Measurements from ENCODE around the gene RPL35. TPM values are rescaled to one million over a fixed set of nuclear protein-coding genes. Genes with fewer than 3 reads are reported as not detected.

RPL35 gene
- total RNA-seq, 1 experiment from 2014 or later = 1,637 TPM

- no TSS peak for BruUV-seq (replicated peaks)
- ChIA-PET POLR2A (ENCODE audit: low non-redundant PET) (no interaction called here), CTCF (no interaction called here)
- no peak overlapping the region for H3K4me3 ChIP-seq (ENCODE audit: low read depth, low read length, poor library complexity, severe bottlenecking)
- no peaks in the 10 kb centered on the region for H3K36me3 ChIP-seq (ENCODE audit: insufficient read depth, low read length, poor library complexity, severe bottlenecking)
- no peaks in the 10 kb centered on the region for H3K9me3 ChIP-seq (ENCODE audit: low read depth, low read length, poor library complexity, severe bottlenecking)
- H3K27ac ChIP-seq (ENCODE audit: low read depth, low read length, poor library complexity, severe bottlenecking) = no peak overlapping the region
- TF ChIP-seq EZH2 (IDR thresholded peaks at IDR 0.05; ENCODE audit: borderline replicate concordance, low read depth, low read length, poor library complexity, severe bottlenecking) = no peak
- TF ChIP-seq, protein P1, sequence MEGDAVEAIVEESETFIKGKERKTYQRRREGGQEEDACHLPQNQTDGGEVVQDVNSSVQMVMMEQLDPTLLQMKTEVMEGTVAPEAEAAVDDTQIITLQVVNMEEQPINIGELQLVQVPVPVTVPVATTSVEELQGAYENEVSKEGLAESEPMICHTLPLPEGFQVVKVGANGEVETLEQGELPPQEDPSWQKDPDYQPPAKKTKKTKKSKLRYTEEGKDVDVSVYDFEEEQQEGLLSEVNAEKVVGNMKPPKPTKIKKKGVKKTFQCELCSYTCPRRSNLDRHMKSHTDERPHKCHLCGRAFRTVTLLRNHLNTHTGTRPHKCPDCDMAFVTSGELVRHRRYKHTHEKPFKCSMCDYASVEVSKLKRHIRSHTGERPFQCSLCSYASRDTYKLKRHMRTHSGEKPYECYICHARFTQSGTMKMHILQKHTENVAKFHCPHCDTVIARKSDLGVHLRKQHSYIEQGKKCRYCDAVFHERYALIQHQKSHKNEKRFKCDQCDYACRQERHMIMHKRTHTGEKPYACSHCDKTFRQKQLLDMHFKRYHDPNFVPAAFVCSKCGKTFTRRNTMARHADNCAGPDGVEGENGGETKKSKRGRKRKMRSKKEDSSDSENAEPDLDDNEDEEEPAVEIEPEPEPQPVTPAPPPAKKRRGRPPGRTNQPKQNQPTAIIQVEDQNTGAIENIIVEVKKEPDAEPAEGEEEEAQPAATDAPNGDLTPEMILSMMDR (conservative IDR thresholded peaks at IDR 0.05; ENCODE audit: low read depth, low read length) = no peak
- peaks cover 5% of the 10 kb centered on the region for H3K4me1 ChIP-seq (ENCODE audit: insufficient read depth, low read length, poor library complexity, severe bottlenecking)
- intact Hi-C loops (cut with micrococcal nuclease; ENCODE audit: unreplicated experiment) = no loop called here
- no peaks in the 10 kb centered on the region for H3K27me3 ChIP-seq (replicated peaks; ENCODE audit: insufficient read depth, low read depth, low read length, poor library complexity)
- DNase-seq (ENCODE audit: low spot score) = no peak
Measured at GRCh38 chr9:124809741-124810500, 51.8 kb downstream of the RPL35 start.

DNA sequence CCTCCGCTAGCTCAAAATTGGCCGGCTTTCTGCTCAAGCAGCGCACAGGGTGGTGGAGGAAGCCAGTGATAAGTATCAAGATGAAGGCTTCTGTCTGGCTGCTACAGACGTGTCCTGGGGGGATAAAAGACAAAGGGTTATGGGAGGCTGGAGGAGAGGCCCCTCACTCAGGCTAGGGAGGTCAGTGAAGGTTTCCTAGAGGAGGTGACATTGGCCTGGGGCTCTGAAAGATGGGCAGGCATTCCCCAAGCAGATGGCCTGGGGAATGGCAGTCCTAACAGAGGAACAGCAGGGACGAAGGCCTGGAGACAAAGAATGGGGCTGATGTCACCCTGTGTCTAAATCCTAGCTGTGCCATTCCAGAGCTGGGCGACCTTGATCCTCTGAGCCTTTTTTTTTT lies 52.5 kb downstream of the RPL35 start:
- H3K4me3 ChIP-seq (ENCODE audit: low read depth, low read length, poor library complexity, severe bottlenecking) = no peak overlapping the region
- H3K36me3 ChIP-seq (ENCODE audit: insufficient read depth, low read length, poor library complexity, severe bottlenecking) = no peaks in the 10 kb centered on the region
- intact Hi-C loops (cut with micrococcal nuclease; ENCODE audit: unreplicated experiment) = no loop called here
- H3K27me3 ChIP-seq (replicated peaks; ENCODE audit: insufficient read depth, low read depth, low read length, poor library complexity) = no peaks in the 10 kb centered on the region
- DNase-seq (ENCODE audit: low spot score) = no peak
- TF ChIP-seq EZH2 (IDR thresholded peaks at IDR 0.05; ENCODE audit: borderline replicate concordance, low read depth, low read length, poor library complexity, severe bottlenecking) = no peak
- TF ChIP-seq, protein P1 (conservative IDR thresholded peaks at IDR 0.05; ENCODE audit: low read depth, low read length) = no peak
- BruUV-seq (replicated peaks) = no TSS peak
- ChIA-PET POLR2A (ENCODE audit: low non-redundant PET) (no interaction called here), CTCF (no interaction called here)
- peaks cover 5% of the 10 kb centered on the region for H3K4me1 ChIP-seq (ENCODE audit: insufficient read depth, low read length, poor library complexity, severe bottlenecking)
- H3K27ac ChIP-seq (ENCODE audit: low read depth, low read length, poor library complexity, severe bottlenecking) = no peak overlapping the region
- H3K9me3 ChIP-seq (ENCODE audit: low read depth, low read length, poor library complexity, severe bottlenecking) = no peaks in the 10 kb centered on the region

GRCh38 chr9:124808246-124808956 lies 53.4 kb downstream of the RPL35 start:
- DNase-seq (ENCODE audit: low spot score) = no peak
- Histone ChIP-seq H3K9me3 (ENCODE audit: low read depth, low read length, poor library complexity, severe bottlenecking) (no peaks in the 10 kb centered on the region), H3K36me3 (ENCODE audit: insufficient read depth, low read length, poor library complexity, severe bottlenecking) (no peaks in the 10 kb centered on the region), H3K4me3 (ENCODE audit: low read depth, low read length, poor library complexity, severe bottlenecking) (no peak overlapping the region), H3K4me1 (ENCODE audit: insufficient read depth, low read length, poor library complexity, severe bottlenecking) (peaks cover 5% of the 10 kb centered on the region), H3K27ac (ENCODE audit: low read depth, low read length, poor library complexity, severe bottlenecking) (no peak overlapping the region), H3K27me3 (replicated peaks; ENCODE audit: insufficient read depth, low read depth, low read length, poor library complexity) (no peaks in the 10 kb centered on the region)
- no peak for TF ChIP-seq EZH2 (IDR thresholded peaks at IDR 0.05; ENCODE audit: borderline replicate concordance, low read depth, low read length, poor library complexity, severe bottlenecking)
- TF ChIP-seq, protein P1 (conservative IDR thresholded peaks at IDR 0.05; ENCODE audit: low read depth, low read length) = no peak
- no TSS peak for BruUV-seq (replicated peaks)
- ChIA-PET CTCF (no interaction called here), POLR2A (ENCODE audit: low non-redundant PET) (no interaction called here)
- intact Hi-C loops (cut with micrococcal nuclease; ENCODE audit: unreplicated experiment) = no loop called here

Other genes starting within 250 kb of the RPL35 start
- 5.3 and 6.8 TPM in 2 replicates for gene NR6A1, start 90.6 kb downstream of the RPL35 start, total RNA-seq (2021)
- gene OLFML2A, start 84.8 kb downstream of the RPL35 start, total RNA-seq (2021) = 1.4 and 2.9 TPM in 2 replicates
- not detected in 2 replicates for gene WDR38, start 8.5 kb downstream of the RPL35 start, total RNA-seq (2021)
- 73.3 and 73.9 TPM in 2 replicates for gene ARPC5L, start 173 bp upstream of the RPL35 start, total RNA-seq (2021)
- gene GOLGA1, start 79.1 kb upstream of the RPL35 start, total RNA-seq (2021) = 21.7 and 23.9 TPM in 2 replicates

Measured in A673 (cell line).